ENCODE results near the gene DLG2.

DLG2 gene

DNA sequence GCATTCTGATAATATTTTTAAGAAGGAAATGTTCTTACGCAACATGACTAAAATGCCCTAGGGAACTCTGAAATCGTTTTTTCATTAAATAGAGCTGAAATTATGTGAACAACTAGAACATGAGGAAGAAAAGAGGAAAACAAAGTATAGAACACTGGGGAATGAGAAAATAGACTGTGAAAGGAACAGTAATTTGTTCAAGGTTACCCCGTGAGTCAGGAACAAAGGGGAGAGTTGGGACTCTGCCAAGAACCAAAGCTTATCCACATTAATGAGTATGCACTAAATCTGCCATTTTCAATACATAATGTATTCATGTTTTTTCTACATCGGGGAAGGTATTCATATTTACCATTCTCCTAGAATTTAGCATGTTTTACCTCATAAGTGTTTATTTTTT lies 1379.2 kb downstream of the DLG2 start:
- TF ChIP-seq ZBTB7A (IDR thresholded peaks at IDR 0.05; ENCODE audit: low read depth) (no peak), EGR1 (IDR thresholded peaks at IDR 0.05) (no peak), CREB1 (IDR thresholded peaks at IDR 0.05; ENCODE audit: low read depth) (no peak), TCF12 (IDR thresholded peaks at IDR 0.05; ENCODE audit: low read depth) (no peak), YY1 (IDR thresholded peaks at IDR 0.05; ENCODE audit: low read depth) (no peak), TEAD4 (IDR thresholded peaks at IDR 0.05) (no peak), EP300 (IDR thresholded peaks at IDR 0.05; ENCODE audit: borderline replicate concordance) (no peak), RAD21 (IDR thresholded peaks at IDR 0.05; ENCODE audit: low read depth) (no peak), NFIC (IDR thresholded peaks at IDR 0.05) (no peak), TAF1 (IDR thresholded peaks at IDR 0.05; ENCODE audit: low read depth) (no peak), CEBPB (IDR thresholded peaks at IDR 0.05) (no peak)
- TF ChIP-seq, protein P1, sequence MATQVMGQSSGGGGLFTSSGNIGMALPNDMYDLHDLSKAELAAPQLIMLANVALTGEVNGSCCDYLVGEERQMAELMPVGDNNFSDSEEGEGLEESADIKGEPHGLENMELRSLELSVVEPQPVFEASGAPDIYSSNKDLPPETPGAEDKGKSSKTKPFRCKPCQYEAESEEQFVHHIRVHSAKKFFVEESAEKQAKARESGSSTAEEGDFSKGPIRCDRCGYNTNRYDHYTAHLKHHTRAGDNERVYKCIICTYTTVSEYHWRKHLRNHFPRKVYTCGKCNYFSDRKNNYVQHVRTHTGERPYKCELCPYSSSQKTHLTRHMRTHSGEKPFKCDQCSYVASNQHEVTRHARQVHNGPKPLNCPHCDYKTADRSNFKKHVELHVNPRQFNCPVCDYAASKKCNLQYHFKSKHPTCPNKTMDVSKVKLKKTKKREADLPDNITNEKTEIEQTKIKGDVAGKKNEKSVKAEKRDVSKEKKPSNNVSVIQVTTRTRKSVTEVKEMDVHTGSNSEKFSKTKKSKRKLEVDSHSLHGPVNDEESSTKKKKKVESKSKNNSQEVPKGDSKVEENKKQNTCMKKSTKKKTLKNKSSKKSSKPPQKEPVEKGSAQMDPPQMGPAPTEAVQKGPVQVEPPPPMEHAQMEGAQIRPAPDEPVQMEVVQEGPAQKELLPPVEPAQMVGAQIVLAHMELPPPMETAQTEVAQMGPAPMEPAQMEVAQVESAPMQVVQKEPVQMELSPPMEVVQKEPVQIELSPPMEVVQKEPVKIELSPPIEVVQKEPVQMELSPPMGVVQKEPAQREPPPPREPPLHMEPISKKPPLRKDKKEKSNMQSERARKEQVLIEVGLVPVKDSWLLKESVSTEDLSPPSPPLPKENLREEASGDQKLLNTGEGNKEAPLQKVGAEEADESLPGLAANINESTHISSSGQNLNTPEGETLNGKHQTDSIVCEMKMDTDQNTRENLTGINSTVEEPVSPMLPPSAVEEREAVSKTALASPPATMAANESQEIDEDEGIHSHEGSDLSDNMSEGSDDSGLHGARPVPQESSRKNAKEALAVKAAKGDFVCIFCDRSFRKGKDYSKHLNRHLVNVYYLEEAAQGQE (IDR thresholded peaks at IDR 0.05; ENCODE audit: low read depth), result no peak
- TF ChIP-seq, protein P2, sequence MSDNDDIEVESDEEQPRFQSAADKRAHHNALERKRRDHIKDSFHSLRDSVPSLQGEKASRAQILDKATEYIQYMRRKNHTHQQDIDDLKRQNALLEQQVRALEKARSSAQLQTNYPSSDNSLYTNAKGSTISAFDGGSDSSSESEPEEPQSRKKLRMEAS (IDR thresholded peaks at IDR 0.05), result no peak
- TF ChIP-seq, protein P3, sequence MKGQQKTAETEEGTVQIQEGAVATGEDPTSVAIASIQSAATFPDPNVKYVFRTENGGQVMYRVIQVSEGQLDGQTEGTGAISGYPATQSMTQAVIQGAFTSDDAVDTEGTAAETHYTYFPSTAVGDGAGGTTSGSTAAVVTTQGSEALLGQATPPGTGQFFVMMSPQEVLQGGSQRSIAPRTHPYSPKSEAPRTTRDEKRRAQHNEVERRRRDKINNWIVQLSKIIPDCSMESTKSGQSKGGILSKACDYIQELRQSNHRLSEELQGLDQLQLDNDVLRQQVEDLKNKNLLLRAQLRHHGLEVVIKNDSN (IDR thresholded peaks at IDR 0.05), result no peak

DNA sequence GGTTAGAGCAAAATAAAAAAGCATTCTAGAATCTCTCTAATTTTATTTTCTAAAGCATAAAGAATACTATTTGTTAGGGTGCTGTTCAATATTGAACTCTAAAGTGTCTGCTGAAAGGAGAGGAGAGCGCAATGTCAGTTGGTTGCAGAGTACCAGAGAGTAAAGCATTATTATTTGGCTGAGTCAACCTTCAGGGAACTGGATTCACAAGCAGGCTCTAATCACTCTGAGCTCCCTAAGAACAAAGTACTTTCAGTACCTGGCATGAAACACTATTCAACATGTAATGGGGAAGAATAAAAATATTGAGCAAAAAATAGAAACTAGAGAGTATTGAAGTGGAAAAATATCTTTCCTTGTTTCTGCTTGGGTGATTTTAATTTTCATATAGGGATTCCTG lies 1380.0 kb downstream of the DLG2 start:
- TF ChIP-seq TAF1 (IDR thresholded peaks at IDR 0.05; ENCODE audit: low read depth), result no peak
- TF ChIP-seq, protein P2 (IDR thresholded peaks at IDR 0.05), result no peak

DNA sequence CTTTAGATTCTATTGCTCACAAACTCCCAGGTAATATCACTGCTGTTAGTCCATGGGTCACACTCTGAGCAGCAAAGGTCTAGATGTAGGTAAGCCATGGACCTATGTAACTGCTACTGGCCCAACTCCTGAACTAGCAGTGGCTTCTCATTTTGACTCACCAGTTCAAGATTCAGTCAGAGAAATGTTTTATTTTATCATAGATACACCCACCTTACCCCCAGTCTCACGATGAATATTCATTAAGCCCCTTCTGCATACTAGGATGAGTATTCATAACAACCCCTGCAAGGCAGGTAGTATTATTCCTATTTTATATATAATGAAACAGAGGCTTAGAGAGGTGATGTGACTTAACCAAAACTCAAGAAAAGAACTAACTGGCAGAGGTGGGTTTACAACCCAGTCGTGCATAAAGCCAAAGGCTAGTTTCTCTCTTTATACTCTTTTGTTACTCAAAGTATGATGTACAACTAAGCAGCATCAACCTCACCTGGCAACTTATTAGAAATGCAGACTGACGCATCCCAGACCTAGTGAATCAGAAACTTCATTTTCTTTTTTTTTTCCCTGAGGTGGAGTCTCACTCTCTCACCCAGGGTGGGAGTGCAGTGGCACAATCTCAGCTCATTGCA lies 1383.4 kb downstream of the DLG2 start:
- TF ChIP-seq, protein P2 (IDR thresholded peaks at IDR 0.05), result no peak
- no peak for TF ChIP-seq RAD21 (IDR thresholded peaks at IDR 0.05; ENCODE audit: low read depth)
- TF ChIP-seq EGR1 (IDR thresholded peaks at IDR 0.05), result no peak
- TF ChIP-seq ZBTB7A (IDR thresholded peaks at IDR 0.05; ENCODE audit: low read depth), result no peak
- no peak for TF ChIP-seq YY1 (IDR thresholded peaks at IDR 0.05; ENCODE audit: low read depth)
- TF ChIP-seq NFIC (IDR thresholded peaks at IDR 0.05), result no peak
- TF ChIP-seq, protein P3 (IDR thresholded peaks at IDR 0.05), result no peak
- no peak for TF ChIP-seq TAF1 (IDR thresholded peaks at IDR 0.05; ENCODE audit: low read depth)
- TF ChIP-seq TEAD4 (IDR thresholded peaks at IDR 0.05), result no peak
- no peak for TF ChIP-seq EP300 (IDR thresholded peaks at IDR 0.05; ENCODE audit: borderline replicate concordance)
- TF ChIP-seq FOXM1 (IDR thresholded peaks at IDR 0.05; ENCODE audit: borderline replicate concordance, low read depth), result no peak

DNA sequence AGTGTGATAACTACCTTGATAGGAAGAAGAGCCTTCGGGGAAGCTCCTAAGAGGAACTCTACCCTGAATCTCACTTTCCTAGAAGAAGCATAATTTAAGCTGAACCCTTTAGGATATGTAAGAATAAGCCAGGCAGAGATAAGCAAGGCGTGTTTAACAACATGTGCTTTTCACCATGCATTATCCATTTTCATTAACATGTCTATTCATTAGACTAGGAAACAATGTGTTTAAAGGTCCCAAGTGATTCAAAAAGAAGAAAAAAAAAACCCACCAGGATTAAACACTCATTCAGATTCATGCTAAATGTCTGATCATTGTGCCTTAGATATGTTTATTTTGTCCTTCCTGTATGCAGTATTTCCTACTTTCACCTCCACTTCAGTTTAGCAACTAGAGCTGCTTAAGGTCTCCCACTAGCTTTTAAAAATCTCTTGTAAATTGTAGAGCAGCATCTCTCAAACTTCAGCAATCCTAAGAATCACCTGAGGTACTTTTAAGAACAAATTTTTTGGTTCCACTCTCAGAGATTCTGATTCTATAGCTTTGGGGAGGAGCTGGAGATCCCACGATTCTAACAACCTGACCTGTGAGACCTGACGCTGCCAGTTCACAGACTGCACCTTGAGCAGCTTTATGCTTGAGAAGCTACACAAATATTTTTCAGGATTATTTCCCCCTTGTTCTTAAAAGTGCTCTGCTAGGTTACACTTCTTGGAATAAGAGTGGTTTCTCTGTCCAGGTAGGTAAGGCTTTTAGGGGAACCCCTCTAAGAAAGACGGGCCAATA lies 1385.6 kb downstream of the DLG2 start:
- no peak for TF ChIP-seq RAD21 (IDR thresholded peaks at IDR 0.05; ENCODE audit: low read depth)
- TF ChIP-seq, protein P2 (IDR thresholded peaks at IDR 0.05), result no peak
- TF ChIP-seq, protein P3 (IDR thresholded peaks at IDR 0.05), result no peak
- TF ChIP-seq TAF1 (IDR thresholded peaks at IDR 0.05; ENCODE audit: low read depth), result no peak
- TF ChIP-seq ZBTB7A (IDR thresholded peaks at IDR 0.05; ENCODE audit: low read depth), result no peak
- TF ChIP-seq NFIC (IDR thresholded peaks at IDR 0.05), result no peak
- no peak for TF ChIP-seq CEBPB (IDR thresholded peaks at IDR 0.05)
- TF ChIP-seq EP300 (IDR thresholded peaks at IDR 0.05; ENCODE audit: borderline replicate concordance), result no peak
- TF ChIP-seq FOXM1 (IDR thresholded peaks at IDR 0.05; ENCODE audit: borderline replicate concordance, low read depth), result no peak
- TF ChIP-seq, protein P1 (IDR thresholded peaks at IDR 0.05; ENCODE audit: low read depth), result no peak
- no peak for TF ChIP-seq YY1 (IDR thresholded peaks at IDR 0.05; ENCODE audit: low read depth)
- no peak for TF ChIP-seq EGR1 (IDR thresholded peaks at IDR 0.05)
- TF ChIP-seq TCF12 (IDR thresholded peaks at IDR 0.05; ENCODE audit: low read depth), result no peak
- no peak for TF ChIP-seq TEAD4 (IDR thresholded peaks at IDR 0.05)
- no peak for TF ChIP-seq CREB1 (IDR thresholded peaks at IDR 0.05; ENCODE audit: low read depth)
